DND-41 (cell line): ENCODE measurements around the gene ZNF521.

Experiments
- EZH2 ChIP-seq: IDR thresholded peaks from 3 replicates; pipeline ENCODE4 v1.6.1; 2012; ENCODE audit warnings: borderline replicate concordance, low read depth, mild to moderate bottlenecking, moderate library complexity, low read length, inconsistent platforms; ENCODE audit not compliant: severe bottlenecking
- TF ChIP-seq, protein P1 (sequence below): IDR thresholded peaks from 2 replicates; pipeline ENCODE4 v1.5.1; 2012; ENCODE audit warnings: borderline replicate concordance, low read length, moderate library complexity, mild to moderate bottlenecking; ENCODE audit not compliant: poor library complexity, severe bottlenecking; ENCODE audit errors: extremely low read depth

DNA sequence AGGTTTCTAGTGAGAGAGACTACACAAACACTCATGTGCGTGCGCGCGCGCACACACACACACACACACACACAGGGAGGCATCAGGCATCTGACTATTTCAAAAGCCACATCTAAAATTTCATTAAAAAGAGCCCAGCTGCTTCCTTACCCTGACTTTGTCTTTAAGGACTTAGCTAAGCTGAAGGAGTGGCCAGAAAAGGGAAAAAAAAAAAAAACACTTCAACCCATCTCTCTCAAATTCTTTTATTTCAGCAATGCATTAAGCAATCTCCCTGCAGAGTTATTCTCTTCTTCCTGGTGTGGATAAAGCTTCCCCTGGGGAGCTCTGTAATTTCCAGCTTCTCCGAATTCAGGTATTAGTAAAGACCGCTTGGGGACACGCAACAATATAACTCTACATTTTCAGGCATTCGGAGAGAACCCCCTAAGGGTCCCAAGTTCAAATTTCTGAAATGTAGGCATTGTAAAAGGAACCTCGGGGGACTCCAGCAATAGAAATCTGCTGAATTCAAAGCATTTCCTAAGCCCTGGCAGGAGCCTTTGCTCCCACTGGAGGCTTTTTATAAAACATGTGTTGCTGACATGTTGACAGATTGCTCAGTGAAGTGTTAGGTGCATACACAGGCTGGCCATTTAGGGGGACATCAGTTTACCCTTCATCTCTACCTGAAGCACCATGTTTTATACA, 67.0 kb downstream of the ZNF521 start:
- TF ChIP-seq, protein P1, sequence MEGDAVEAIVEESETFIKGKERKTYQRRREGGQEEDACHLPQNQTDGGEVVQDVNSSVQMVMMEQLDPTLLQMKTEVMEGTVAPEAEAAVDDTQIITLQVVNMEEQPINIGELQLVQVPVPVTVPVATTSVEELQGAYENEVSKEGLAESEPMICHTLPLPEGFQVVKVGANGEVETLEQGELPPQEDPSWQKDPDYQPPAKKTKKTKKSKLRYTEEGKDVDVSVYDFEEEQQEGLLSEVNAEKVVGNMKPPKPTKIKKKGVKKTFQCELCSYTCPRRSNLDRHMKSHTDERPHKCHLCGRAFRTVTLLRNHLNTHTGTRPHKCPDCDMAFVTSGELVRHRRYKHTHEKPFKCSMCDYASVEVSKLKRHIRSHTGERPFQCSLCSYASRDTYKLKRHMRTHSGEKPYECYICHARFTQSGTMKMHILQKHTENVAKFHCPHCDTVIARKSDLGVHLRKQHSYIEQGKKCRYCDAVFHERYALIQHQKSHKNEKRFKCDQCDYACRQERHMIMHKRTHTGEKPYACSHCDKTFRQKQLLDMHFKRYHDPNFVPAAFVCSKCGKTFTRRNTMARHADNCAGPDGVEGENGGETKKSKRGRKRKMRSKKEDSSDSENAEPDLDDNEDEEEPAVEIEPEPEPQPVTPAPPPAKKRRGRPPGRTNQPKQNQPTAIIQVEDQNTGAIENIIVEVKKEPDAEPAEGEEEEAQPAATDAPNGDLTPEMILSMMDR = no peak
- no peak for TF ChIP-seq EZH2
